ENCODE measurements around the gene GALNT17. TPM values are rescaled to one million over a fixed set of nuclear protein-coding genes. Genes with fewer than 3 reads are reported as not detected.

Gene GALNT17
- total RNA-seq, 2 experiments from 2014 or later = not detected

- Mint-ChIP-seq H3K27ac (no peak overlapping the region), H3K27me3 (peaks cover 16% of the 10 kb centered on the region), H3K9me3 (ENCODE audit: low read depth) (peaks cover 4% of the 10 kb centered on the region), H3K4me1 (no peaks in the 10 kb centered on the region), H3K4me3 (no peak overlapping the region), H3K36me3 (peaks cover 4% of the 10 kb centered on the region)
- CTCF ChIA-PET = no interaction called here
- DNase-seq (no peak), ATAC-seq (no peak)
These were observed 3.7 kb downstream of the GALNT17 start for GRCh38 chr7:71135663-71136062.

- CTCF ChIA-PET = no interaction called here
- ATAC-seq (no peak), DNase-seq (no peak)
- H3K4me1 Mint-ChIP-seq = no peaks in the 10 kb centered on the region
- H3K27ac Mint-ChIP-seq = no peak overlapping the region
- peaks cover 10% of the 10 kb centered on the region for H3K27me3 Mint-ChIP-seq
- no peak overlapping the region for H3K4me3 Mint-ChIP-seq
- H3K36me3 Mint-ChIP-seq = peaks cover 2% of the 10 kb centered on the region
- H3K9me3 Mint-ChIP-seq (ENCODE audit: low read depth) = peaks cover 7% of the 10 kb centered on the region
These were observed 5.5 kb downstream of the GALNT17 start for GRCh38 chr7:71137479-71137878.

GRCh38 chr7:71140264-71140663 lies 8.3 kb downstream of the GALNT17 start:
- H3K9me3 Mint-ChIP-seq (ENCODE audit: low read depth) = peaks cover 13% of the 10 kb centered on the region

DNA sequence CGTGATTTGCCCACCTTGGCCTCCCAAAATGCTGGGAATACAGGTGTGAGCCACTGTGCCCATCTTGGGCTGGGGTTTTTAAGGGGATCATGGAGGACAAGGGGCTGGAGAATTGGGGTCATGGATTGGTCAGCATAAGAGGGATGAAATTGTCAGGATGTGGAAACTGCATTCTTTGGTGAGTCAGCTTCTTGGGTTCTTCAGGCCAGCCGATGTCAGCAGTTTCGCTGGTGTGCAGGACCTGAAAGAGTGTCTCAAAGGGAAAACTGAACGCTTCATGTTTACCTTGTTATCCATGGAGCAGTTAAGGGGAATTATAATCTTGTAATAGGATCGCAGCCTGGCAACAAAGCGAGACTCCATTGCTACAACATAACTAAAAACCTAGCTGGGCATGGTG lies 13.0 kb downstream of the GALNT17 start:
- Mint-ChIP-seq H3K9me3 (ENCODE audit: low read depth) (peaks cover 15% of the 10 kb centered on the region), H3K36me3 (no peaks in the 10 kb centered on the region), H3K4me1 (no peaks in the 10 kb centered on the region), H3K27me3 (no peaks in the 10 kb centered on the region), H3K4me3 (no peak overlapping the region), H3K27ac (no peak overlapping the region)
- DNase-seq (no peak), ATAC-seq (no peak)
- CTCF ChIA-PET = no interaction called here

More at GRCh38 chr7:71140264-71140663, 8.3 kb downstream of the GALNT17 start:
- DNase-seq = no peak
- H3K4me3 Mint-ChIP-seq = no peak overlapping the region
- no peak overlapping the region for H3K27ac Mint-ChIP-seq
- CTCF ChIA-PET = no interaction called here
- H3K4me1 Mint-ChIP-seq = no peaks in the 10 kb centered on the region
- no peak for ATAC-seq
- no peaks in the 10 kb centered on the region for H3K27me3 Mint-ChIP-seq
- H3K36me3 Mint-ChIP-seq = no peaks in the 10 kb centered on the region

DNA sequence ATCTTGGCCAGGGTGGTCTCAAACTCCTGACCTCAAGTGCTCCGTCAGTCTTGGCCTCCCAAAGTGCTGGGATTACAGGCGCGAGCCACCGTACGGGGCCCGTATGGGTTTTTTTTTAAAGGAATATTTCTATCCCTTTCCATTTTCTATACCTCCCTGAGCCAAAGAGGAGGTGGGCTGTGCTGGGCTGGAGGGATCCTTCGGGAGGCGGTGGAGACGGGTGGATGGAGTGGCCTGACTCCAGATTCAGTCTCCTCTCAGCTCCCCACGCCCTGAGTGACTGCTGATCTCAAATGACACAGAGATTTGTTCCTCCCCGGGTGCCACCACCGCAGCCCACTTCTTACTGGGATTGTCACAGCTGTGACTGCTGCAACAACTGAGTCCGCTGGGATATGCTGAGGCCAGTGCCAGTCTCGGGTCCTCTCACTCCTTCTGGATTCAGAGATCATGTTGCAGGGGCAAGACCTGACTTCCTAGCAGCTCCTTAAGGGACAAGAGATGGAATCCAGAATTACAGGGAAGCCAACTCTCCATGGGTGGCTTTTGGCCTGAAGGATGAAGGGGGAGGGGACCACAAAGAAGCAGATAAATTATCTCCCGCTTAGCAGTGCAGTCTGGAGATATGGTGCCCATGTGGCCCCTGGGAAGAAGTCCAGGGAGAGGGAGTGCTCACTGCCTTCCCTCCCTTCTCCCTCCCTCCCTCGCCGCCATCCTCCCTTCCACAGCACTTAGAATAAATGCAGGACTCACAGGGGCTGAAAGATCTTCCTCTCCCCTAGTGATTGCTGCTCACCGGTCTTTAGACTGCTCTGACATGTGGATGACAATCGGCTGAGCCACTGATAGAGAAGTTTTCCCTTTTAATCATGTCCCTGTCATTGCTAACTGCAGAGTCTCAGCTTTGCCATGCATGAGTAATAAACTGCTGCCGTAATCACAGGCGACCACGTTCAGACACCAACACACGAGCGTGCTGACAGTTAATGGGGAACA lies 14.3 kb downstream of the GALNT17 start:
- ATAC-seq (no peak), DNase-seq (no peak)
- Mint-ChIP-seq H3K27ac (no peak overlapping the region), H3K4me1 (no peaks in the 10 kb centered on the region), H3K27me3 (no peaks in the 10 kb centered on the region), H3K36me3 (no peaks in the 10 kb centered on the region), H3K9me3 (ENCODE audit: low read depth) (peaks cover 15% of the 10 kb centered on the region), H3K4me3 (no peak overlapping the region)
- CTCF ChIA-PET = no interaction called here

DNA sequence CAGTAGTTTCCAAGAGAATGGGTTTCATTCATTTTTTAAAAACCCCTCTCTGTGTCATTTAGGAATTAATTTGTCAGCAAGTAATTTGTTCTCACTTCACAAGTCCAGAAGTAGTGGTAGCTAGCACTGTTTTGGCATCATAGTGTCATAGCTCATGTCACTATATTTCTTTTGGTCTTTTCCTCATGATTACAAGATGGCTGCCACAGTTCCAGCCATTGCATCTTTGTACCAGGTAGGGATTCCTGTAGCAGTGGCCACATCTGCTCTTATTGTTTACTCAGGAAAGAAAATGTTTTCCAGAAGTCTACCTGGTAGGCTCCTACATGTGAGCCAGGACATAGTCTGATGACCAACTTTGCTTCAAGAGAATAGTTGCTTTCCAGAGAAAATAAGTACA lies 16.2 kb downstream of the GALNT17 start:
- Mint-ChIP-seq H3K27ac (no peak overlapping the region), H3K4me3 (no peak overlapping the region), H3K36me3 (no peaks in the 10 kb centered on the region), H3K9me3 (ENCODE audit: low read depth) (peaks cover 13% of the 10 kb centered on the region), H3K27me3 (no peaks in the 10 kb centered on the region), H3K4me1 (no peaks in the 10 kb centered on the region)
- DNase-seq = no peak
- CTCF ChIA-PET = no interaction called here
- ATAC-seq = no peak

GRCh38 chr7:71155236-71155635 lies 23.3 kb downstream of the GALNT17 start:
- no peaks in the 10 kb centered on the region for H3K4me1 Mint-ChIP-seq
- no peak overlapping the region for H3K4me3 Mint-ChIP-seq
- DNase-seq (no peak), ATAC-seq (no peak)
- CTCF ChIA-PET = no interaction called here
- peaks cover 18% of the 10 kb centered on the region for H3K9me3 Mint-ChIP-seq (ENCODE audit: low read depth)
- H3K27me3 Mint-ChIP-seq = no peaks in the 10 kb centered on the region
- H3K36me3 Mint-ChIP-seq = no peaks in the 10 kb centered on the region
- H3K27ac Mint-ChIP-seq = no peak overlapping the region

DNA sequence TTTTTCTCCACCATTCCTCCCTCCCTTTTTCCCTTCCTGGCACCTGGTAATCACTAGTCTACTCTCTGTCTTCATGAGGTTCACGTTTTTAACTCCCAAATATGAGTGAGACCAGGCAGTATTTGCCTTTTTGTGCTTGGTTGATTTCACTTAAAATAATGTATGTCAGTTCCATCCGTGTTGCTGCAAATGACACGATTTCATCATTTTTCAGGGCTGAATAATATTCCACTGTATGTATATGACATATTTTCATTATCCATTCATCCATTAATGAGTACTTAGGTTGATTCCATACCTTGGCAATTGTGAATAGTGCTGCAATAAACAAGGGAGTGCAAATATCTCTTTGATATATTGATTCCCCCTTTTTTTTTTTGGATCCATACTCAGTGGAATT lies 25.8 kb downstream of the GALNT17 start:
- CTCF ChIA-PET = no interaction called here
- Mint-ChIP-seq H3K9me3 (ENCODE audit: low read depth) (peaks cover 17% of the 10 kb centered on the region), H3K4me1 (no peaks in the 10 kb centered on the region), H3K4me3 (no peak overlapping the region), H3K36me3 (no peaks in the 10 kb centered on the region), H3K27ac (no peak overlapping the region), H3K27me3 (no peaks in the 10 kb centered on the region)
- no peak for DNase-seq
- no peak for ATAC-seq

DNA sequence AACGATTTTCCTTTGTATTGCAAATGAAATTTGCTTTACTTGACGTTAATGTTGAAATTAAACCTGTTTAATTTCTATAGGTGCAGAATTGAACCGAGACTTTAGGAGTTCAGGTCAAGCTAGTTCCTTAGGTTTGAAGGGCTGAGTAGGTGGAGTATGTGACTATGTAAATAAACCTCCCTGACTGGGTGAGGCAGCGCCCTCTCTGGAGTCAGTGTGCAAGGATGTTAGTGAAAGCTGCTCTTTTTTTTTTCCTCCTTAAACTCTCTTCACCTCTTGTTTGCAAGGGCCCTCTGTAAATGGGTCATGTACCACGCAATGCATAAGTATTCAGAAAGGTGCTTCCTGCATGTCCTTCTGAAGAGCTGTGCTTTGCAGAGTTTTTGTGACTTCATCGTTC lies 33.8 kb downstream of the GALNT17 start:
- CTCF ChIA-PET = no interaction called here
- no peaks in the 10 kb centered on the region for H3K36me3 Mint-ChIP-seq
- DNase-seq = no peak
- H3K27me3 Mint-ChIP-seq = no peaks in the 10 kb centered on the region
- no peak overlapping the region for H3K27ac Mint-ChIP-seq
- ATAC-seq = no peak
- H3K4me3 Mint-ChIP-seq = no peak overlapping the region
- peaks cover 10% of the 10 kb centered on the region for H3K9me3 Mint-ChIP-seq (ENCODE audit: low read depth)
- no peaks in the 10 kb centered on the region for H3K4me1 Mint-ChIP-seq

GRCh38 chr7:71171476-71171875 lies 39.5 kb downstream of the GALNT17 start:
- no peak overlapping the region for H3K27ac Mint-ChIP-seq
- DNase-seq (no peak), ATAC-seq (no peak)
- H3K4me1 Mint-ChIP-seq = no peaks in the 10 kb centered on the region
- H3K4me3 Mint-ChIP-seq = no peak overlapping the region
- CTCF ChIA-PET = no interaction called here
- no peaks in the 10 kb centered on the region for H3K27me3 Mint-ChIP-seq
- H3K36me3 Mint-ChIP-seq = no peaks in the 10 kb centered on the region
- peaks cover 20% of the 10 kb centered on the region for H3K9me3 Mint-ChIP-seq (ENCODE audit: low read depth)

- no peaks in the 10 kb centered on the region for H3K27me3 Mint-ChIP-seq
- peaks cover 17% of the 10 kb centered on the region for H3K9me3 Mint-ChIP-seq (ENCODE audit: low read depth)
- DNase-seq (no peak), ATAC-seq (no peak)
- H3K4me1 Mint-ChIP-seq = no peaks in the 10 kb centered on the region
- H3K4me3 Mint-ChIP-seq = no peak overlapping the region
- H3K36me3 Mint-ChIP-seq = no peaks in the 10 kb centered on the region
- CTCF ChIA-PET = no interaction called here
- no peak overlapping the region for H3K27ac Mint-ChIP-seq
These were observed 42.0 kb downstream of the GALNT17 start for GRCh38 chr7:71173955-71174354.

DNA sequence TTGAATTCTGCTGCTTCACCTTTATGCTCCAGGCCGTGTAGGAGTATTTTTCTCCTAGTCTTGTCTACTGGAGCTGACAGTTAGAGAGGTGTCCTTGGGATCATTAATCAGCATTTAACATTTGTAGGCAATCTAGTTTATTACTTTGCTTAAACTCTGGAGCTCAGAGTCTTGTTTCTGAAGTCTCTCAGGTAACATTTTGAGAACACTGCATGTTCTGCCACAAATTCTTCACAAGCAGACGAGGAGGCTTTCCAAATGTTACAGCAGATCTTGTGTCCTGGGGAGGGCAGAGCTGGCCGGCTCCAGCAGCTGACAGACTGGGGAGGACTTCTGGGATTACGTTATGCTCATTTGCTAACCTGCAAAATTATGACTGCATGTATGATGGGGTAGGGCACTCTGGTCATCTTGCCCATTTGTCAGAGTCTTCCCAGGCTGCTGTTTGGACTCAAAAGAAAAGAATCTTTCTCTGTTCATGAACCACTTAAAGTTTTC lies 50.5 kb downstream of the GALNT17 start:
- CTCF ChIA-PET = no interaction called here
- no peak for DNase-seq
- Mint-ChIP-seq H3K4me3 (no peak overlapping the region), H3K27ac (no peak overlapping the region), H3K36me3 (no peaks in the 10 kb centered on the region), H3K9me3 (ENCODE audit: low read depth) (peaks cover 19% of the 10 kb centered on the region), H3K27me3 (no peaks in the 10 kb centered on the region), H3K4me1 (no peaks in the 10 kb centered on the region)
- no peak for ATAC-seq

- no peak overlapping the region for H3K27ac Mint-ChIP-seq
- H3K9me3 Mint-ChIP-seq (ENCODE audit: low read depth) = peaks cover 21% of the 10 kb centered on the region
- no peaks in the 10 kb centered on the region for H3K36me3 Mint-ChIP-seq
- H3K27me3 Mint-ChIP-seq = no peaks in the 10 kb centered on the region
- CTCF ChIA-PET = no interaction called here
- no peak overlapping the region for H3K4me3 Mint-ChIP-seq
- H3K4me1 Mint-ChIP-seq = no peaks in the 10 kb centered on the region
- DNase-seq (no peak), ATAC-seq (no peak)
These were observed 52.2 kb downstream of the GALNT17 start for GRCh38 chr7:71184136-71184535.

DNA sequence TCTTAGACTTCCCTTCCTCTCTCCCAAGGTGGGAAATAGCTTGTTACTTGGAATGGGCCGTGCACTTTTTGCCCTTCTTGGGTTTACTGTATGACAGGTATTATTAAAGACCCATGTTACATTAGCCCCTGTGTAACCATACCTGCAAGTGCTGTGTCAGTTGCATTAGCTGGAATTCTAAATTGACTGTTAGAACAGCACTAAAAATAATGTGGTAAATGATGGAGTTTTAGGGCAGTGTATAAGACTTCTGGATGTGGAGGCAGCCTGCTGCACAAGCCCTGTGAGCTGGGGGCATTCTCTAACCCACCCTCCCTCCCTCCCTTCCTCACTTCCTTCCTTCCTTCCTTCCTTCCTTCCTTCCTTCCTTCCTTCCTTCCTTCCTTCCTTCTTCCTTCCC lies 52.7 kb downstream of the GALNT17 start:
- DNase-seq = no peak
- CTCF ChIA-PET = no interaction called here
- Mint-ChIP-seq H3K9me3 (ENCODE audit: low read depth) (peaks cover 24% of the 10 kb centered on the region), H3K27ac (no peak overlapping the region), H3K36me3 (no peaks in the 10 kb centered on the region), H3K27me3 (no peaks in the 10 kb centered on the region), H3K4me1 (no peaks in the 10 kb centered on the region), H3K4me3 (no peak overlapping the region)
- no peak for ATAC-seq

Data from activated CD8-positive, alpha-beta memory T cell treated with anti-CD3 and anti-CD28 coated beads, Interleukin-2, amount 10 ng/mL, durations not matched to agents 7 days and 5 days (primary cell).